GM10847 (cell line): ENCODE data around the gene HOXD11.

ENCODE experiments used
- POLR2A ChIP-seq: IDR thresholded peaks from 2 replicates; pipeline ENCODE4 v1.6.1; 2011; ENCODE audit not compliant: insufficient read length; ENCODE audit errors: extremely low read depth

HOXD11 gene

DNA sequence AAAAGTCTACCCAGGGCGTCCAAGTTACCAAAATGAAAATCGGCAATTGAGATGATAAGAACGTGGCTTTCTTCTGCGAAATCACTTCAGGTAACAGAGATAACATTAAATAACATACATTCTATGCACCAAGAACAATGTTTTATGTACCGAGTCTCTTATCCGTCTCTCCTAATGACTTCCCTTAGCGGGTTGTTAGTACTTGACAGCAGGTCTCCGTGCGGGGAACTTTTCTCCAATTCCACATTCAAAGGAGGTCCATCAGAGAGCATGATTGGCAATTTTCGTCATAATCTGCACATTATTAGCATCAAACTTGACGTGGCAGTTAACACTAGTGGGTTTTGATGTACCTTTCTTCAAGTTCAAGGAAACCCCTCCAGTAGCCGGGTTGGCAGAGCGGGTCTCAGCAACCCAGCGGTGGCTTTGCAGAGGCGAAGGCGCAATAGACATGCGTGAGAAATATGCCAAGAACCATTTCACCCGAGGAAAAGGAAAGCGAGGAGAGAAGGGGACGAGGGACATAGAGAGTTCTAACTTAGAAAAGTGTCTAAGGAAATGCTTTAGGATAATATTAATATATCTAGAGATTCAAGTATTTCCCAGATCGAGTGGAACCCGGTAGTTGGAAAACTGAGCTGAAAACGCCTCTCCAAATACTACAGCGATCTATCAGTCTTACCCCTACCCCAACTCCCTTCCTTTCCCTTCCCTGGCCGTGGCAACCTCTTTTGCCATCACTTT, 28.4 kb upstream of the HOXD11 start:
- no peak for TF ChIP-seq POLR2A

DNA sequence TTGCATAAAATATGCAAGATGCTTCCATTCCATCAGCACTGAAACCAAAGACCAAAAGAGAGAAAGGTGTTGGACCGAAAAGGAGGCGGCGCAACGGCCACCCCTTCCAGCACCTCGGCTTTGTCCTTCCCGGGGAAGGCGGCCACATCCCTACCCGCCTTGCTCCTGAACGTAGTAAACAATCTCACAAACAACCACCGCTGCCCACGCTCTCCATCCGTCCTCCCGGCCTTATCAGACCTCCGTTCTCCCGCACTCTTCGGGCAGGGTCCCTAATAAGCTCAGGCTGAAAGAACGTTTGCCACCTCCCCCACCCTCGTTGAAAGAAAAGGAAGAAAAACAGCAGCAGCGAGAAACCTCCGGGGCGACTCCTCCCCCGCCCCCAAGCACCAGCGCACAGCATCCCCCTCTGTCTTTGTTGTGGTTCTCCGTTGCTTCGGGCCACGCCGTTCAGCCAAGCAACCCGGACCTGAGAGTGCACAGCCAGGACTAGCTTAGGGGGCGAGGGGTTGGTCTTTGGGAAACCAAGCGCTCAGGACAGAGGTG, 27.7 kb upstream of the HOXD11 start:
- no peak for TF ChIP-seq POLR2A

DNA sequence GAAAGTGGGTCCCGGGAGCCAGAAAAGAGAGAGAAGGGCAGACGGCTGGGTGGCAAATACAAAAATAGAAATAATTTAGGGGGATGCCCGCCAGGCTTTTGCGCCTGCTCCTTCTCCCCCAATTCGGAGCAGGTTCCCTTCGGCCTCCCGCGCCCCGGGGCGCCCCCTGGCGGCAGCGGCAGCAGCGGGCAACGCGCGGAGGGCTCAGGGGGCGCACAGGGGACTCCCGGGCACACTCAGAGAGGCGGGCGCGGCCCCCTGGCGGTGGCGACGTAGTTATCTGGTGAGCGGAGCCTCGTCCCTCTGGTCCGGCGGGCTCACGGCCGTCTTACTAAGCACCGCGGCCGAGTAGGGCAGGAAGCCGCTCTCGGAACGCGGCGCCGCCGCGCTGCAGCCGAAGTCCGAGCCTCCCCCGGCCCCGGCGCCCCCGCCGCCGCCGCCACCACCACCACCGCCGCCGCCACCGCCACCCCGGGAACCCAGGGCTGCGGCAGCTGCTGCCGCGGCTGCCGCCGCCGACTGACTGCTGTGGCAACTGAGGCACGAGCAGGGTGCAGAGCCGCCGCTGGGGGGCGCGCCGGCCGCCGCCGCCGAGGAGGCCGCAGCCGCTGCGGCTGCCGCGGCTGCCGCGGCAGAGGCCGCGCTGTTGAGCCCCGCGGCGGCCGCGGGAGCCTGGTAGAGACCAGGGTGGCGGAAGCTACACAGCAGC, 27.1 kb upstream of the HOXD11 start:
- TF ChIP-seq POLR2A, result no peak

DNA sequence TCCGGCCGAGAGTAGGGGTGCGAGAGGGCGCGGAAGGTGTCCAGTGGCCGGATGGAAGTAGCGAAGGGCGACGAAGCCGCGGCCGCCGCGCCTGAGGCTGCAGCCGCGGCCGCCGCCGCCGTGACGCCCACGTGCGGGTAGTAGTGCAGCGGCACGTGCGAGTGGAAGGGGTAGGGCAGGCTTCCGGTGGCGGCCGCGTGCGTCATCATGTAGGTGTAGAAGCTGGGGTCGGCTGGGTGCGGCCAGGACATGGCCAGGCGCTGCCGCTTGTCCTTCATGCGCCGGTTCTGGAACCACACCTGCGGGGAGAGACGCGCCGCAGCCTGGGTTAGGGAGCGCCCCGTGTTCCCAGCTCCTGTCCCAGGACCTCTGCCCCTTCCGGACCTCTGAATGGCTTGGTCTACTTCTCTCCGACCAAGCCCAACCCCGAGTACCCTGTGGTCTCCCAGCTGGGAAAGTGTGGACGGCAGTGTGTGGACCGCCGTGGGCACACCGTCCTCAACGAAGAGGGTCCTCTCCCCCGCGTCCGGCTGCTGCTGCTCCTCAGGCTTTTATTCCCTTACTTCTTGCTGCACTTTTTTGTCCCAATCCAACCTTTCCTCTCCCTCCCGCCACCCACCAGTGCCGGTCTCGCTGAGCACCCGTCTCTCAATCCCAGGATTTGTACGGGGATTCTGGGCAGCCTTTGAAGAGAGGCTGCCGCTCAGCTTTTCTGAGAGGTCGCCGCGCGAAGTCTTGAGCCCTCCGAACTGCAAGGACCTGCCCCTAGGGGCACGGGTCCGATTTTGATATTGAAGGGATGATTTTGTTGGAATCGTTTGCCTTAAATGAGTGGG, 26.3 kb upstream of the HOXD11 start:
- no peak for TF ChIP-seq POLR2A

DNA sequence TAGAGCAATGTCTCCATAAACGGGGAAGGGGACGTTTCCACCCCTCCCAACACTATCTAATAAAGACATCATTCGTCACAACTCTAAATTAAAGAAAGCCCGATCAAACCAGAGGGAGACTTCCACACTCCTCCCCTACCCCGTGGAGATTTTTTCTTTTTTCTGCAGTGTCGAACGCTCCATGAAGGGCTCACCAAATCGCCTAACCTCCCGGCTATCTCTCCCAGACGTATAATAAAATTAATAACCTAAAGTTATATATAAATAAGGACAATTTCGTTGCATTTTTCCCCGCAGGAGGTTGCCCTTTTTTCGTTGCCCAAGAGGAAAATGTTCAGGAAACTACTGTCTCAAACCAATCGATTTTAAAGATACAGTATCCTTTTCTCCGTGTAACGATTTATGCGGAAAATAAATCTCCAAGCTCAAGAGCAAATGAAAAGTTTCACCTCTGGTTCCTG, 25.7 kb upstream of the HOXD11 start:
- TF ChIP-seq POLR2A, result no peak

DNA sequence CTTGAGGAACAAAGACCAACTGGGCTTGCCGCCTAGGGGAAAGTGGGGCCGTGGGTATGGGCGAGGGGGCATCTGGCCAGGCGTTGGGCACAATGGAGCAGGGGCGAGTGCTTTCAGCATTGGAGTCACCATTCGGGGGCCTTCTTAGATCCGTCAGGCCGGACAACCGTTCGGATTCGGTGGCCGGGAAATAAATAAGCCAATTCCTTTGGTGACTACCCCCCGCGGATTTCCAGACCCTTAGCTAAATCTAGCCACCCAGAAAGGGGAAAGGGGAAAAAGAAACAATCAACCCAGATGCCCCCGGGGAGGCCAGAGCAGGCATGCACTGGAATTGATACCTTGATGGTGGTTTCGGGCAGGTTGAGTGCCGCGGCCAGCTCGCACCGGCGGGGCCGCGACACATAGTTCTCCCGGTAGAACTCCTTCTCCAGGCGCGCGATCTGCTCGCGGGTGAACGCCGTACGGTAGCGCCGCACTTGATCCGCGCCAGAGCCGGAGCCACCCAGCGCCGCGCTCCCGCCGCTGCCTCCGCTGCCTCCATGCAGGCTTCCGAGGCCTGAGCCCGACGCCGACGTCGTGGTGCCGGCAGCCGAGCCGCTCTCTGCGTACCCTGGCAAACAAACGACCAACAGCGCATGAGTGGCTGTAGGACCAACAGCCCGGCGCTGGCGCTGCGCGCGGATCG, 25.1 kb upstream of the HOXD11 start:
- TF ChIP-seq POLR2A, result no peak

DNA sequence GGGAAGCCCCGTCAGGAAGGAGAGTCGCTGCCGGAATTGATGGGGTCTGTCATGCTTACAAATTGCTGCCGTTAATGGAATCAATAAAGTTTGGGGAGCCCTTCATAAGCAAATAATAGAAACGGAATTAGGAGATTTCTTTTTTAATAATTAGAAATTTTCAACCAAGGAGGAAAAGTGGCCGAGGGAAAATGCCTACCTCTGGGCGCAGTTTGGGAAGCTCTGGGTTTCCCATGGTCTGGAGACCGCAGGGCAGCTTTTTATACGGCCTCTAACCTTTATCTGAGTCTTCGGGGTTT, 24.6 kb upstream of the HOXD11 start:
- TF ChIP-seq POLR2A, result no peak

DNA sequence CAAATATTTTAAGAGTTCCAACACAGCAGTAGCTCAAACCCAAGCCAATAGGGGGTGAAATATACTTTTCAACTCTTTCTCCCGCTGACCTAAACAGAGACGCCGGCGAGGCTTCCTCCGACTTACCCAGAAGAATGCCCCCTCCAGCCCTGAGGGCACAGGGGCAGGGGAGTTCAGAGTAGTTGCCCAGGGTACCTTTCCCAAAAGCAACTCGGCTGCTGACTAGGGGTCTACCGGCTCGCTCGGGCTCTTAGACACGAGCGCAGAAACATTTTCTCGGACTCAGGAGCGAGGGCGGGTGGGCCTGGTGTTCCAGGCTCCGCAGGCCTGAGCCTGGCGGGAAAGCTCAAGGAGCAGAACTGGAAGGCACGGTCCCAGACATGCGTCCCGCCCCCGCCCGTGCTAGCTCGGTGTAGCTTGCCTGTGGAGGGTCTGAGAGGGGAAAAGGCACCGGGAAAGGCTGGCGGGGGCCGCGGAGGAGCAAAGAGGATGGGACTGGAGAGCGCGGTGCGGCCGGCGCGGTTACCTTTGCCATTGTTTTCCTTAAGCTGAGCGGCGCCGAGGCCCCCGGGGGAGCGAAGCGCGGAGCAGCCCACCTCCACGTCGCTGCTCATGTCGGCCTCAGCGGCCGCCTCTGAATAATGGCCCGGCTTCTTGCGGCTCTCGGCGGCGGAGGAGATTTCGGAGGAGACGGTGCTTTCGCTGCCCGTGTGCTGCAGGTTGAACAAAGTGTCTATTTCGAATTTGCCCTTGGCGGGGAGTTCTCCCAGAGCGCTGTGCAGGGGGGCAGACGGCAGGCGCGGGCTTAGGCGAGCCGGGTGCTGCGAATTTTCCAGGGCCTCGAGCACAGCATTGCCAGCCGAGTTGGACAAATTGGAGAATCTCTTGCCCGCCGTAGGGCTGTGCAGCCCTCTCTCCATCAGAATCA, 24.0 kb upstream of the HOXD11 start:
- no peak for TF ChIP-seq POLR2A

DNA sequence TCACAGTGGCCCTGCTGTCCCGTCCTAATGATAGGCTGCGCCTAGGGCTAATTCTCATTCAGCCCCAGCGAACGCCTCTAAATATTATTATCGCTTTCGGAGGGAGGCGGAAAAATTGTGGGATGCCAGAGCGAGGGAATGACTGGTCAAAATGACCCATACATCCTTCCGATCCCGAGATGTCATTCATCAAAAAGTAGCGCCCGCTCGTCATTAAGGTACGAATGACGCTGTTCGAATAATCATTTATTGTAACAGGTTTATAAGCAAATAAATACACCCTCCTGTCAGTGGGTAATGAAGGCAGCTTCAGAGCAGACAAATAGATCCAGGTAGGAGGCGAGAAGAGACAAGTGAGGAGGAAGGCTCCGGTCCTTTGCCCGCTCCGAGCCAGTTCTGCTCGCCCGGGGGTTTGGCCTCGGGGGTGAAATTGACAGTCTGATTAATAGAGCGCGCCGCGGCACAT, 23.3 kb upstream of the HOXD11 start, which contains the start of gene EVX2:
Gene EVX2, minus strand, starts transcription at position 167 of the 466 bp plus-strand sequence. CDS start 186 bp downstream, outside the sequence.
- no peak for TF ChIP-seq POLR2A

DNA sequence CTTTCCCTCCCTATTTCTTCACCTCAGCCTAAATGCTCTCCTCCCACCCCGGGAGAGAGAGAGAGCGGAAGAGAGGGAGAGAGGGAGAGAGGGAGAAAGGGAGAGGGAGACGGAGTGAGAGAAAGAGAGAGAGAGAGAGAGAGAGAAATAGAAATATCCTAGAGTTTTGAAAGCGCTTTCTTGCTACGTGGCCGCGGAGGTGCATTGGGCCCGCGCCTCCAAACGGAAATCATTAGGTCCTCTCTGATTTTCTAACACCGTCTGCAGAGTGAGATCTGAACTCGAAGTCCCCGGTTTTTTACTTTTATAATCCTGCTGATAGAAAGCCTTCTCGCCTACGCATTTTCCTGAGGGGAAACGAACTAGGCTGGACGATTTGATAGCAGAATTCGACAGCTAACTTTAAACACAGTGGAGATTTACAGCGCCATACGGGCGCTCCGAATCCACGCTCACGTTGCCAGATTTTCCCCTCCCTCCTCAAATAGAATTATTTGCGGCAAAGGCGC, 22.4 kb upstream of the HOXD11 start:
- no peak for TF ChIP-seq POLR2A

DNA sequence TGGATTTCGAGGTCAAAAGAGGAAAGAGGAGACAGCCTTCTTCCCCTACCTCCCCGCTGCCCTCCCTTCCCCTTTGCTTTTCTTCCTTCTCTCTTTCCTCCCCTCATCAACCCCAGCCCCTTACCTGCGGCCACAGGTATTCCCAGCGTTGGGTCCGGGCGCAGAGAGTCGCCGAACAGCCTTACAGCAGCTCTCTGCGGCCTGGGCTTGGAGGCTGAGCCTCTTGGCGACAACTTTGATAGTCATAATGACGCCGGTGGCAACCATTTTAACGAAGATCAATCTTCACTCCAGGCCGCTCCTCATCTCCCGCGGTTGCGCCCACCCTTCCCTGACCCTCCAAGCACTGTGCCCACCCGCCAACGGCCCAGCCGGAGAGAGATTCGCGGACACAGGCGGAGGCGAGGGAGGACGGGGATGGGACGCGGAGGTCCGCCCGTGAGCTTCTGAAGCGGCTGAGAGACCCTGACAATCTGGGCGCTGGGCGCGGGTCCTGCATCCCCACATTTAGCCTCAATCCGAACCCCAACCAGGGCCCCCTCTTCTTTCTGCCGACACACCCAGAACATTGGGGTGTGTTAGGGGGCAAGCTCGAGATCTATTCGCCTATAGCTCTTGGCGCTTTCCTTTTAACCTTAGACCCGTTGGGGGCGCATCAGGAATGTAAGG, 21.8 kb upstream of the HOXD11 start:
- TF ChIP-seq POLR2A, result no peak

DNA sequence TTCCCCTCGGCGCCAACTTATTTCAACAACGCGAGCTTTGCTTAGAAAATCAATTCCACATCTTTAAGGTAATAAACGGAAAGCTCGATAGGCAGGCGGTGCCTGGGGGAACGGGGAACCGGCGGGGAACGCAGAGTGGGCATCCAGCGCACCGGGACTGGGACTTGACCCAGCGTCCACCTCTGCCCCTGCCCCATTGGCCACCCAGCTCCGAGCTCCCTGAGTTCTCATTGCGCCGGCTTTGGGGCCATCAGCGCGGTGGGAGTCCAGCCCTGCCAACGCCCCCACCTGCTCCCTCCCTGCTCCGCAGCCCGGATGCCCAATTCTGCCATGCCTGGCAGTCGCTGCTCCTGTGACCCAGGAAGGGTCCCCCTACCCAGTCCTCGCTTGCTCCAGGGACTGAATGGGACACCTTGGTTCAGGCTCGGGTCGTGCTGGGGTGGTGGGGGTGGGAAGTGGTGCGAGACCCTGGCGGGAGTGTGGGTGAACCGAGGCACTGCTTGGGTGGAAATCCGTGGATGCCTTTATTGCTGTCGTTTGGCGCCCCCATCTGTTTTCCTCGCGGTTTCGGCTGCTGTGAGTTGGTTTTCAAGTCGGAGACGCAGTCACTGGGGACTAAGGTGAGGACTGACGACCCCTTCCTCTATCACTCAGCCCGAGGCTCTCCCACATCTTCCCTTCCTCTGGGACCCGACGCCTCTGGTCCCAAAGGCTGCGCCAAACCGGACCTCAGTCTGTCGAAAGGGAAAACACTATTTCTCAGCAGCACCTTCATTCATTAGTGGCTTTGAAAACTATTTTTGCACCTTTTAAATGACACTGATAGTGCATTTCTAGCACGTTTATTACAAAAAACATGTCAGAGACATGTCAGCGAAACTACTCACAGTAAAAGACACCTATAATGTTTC, 21.0 kb upstream of the HOXD11 start:
- TF ChIP-seq POLR2A, result no peak

DNA sequence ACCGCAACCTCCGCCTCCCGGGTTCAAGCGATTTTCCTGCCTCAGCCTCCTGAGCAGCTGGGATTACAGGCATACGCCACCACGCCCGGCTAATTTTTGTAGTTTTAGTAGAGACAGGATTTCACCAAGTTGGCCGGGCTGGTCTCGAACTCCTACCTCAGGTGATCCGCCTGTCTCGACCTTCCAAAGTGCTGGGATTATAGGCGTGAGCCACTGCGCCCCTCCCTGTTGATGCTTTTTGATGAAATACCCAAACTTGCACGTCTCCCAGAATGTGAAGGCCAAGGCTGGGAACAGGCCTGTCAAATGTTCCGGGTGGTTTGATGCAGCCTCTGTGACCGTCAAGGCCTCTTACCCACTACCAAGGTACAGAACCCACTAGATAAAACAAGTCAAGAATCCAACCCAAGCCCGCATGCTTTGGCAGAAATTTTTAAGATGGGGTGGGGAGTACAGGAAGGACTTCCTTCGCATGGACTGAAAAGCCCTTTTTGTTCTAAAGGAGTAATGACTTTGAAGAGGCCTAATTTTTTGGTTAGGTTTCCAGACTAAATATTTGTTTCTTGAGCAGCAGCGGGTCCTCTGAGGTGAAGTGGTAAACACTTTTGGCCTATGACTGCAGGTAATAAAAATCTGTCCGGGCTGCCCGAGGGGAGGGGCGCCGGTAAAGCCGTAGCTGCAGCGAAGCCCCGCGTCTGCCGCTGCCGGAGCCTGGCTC, 19.6 kb upstream of the HOXD11 start:
- no peak for TF ChIP-seq POLR2A
